Measurements from ENCODE around the gene BSCL2. TPM values are rescaled to one million over a fixed set of nuclear protein-coding genes. Genes with fewer than 3 reads are reported as not detected.
A peak's percentile ranks its signal among the peaks of the same experiment; 100 is the strongest.
"Not testable (repeated sequence)": the region's sequence is repeated elsewhere in the genome, so short reads cannot be mapped to it uniquely, and the experiment has no call there.

The BSCL2 gene
- total RNA-seq, 1 donor from 2014 or later: 34.6 TPM

DNA sequence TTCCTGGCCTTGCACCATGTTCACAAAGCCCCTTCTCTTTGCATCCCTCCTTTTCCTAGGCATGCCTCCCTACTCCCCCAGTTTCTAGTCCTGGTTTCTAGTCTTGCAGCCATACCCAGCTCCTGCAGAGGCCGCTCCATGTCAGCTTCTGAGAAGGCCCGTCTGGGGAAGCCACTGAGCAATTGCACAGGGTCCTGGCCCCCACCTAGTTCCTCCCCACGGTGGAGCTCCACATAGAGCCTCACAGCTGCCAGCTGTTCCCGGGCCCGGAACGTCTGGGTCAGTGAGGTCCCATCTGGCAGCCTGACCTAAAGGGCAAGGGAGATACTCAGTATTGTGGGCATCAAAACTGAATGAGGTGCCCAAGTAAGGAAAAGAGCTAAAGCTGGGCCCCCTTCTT lies 30.5 kb downstream of the BSCL2 start:
- Mint-ChIP-seq H3K27ac (peak overlapping the region; percentile 6), H3K9me3 (no peaks in the 10 kb centered on the region), H3K27me3 (ENCODE audit: insufficient read depth) (no peaks in the 10 kb centered on the region), H3K4me1 (ENCODE audit: low read depth) (peaks cover 40% of the 10 kb centered on the region), H3K36me3 (ENCODE audit: low read depth) (peaks cover 16% of the 10 kb centered on the region), H3K4me3 (peak overlapping the region; percentile 80)
- no peak for DNase-seq (ENCODE audit: low spot score)
- intact Hi-C loops (cut with micrococcal nuclease): loop anchor here (10.0 kb wide), 1 partner anchor 252 kb away; no protein-coding TSS in a partner anchor

DNA sequence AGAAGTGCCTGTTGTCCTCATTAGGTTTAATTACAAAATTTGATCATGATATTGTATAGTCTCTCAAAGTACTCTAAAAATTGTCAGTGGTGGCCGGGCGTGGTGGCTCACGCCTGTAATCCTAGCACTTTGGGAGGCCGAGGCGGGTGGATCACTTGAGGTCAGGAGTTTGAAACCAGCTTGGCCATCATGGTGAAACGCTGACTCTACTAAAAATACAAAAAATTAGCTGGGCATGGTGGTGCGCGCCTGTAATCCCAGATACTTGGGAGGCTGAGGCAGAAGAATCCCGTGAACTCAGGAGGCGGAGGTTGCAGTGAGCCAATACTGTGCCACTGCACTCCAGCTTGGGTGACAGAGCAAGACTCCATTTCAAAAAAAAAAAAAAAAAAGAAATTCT lies 31.8 kb downstream of the BSCL2 start:
- Mint-ChIP-seq H3K36me3 (ENCODE audit: low read depth) (peaks cover 16% of the 10 kb centered on the region), H3K4me1 (ENCODE audit: low read depth) (peaks cover 34% of the 10 kb centered on the region)
- H3K27me3 Mint-ChIP-seq (ENCODE audit: insufficient read depth); H3K4me3 Mint-ChIP-seq; H3K27ac Mint-ChIP-seq; DNase-seq (ENCODE audit: low spot score); H3K9me3 Mint-ChIP-seq: not testable (repeated sequence)
- intact Hi-C loops (cut with micrococcal nuclease): loop anchor here (10.0 kb wide), 1 partner anchor 251 kb away; no protein-coding TSS in a partner anchor

DNA sequence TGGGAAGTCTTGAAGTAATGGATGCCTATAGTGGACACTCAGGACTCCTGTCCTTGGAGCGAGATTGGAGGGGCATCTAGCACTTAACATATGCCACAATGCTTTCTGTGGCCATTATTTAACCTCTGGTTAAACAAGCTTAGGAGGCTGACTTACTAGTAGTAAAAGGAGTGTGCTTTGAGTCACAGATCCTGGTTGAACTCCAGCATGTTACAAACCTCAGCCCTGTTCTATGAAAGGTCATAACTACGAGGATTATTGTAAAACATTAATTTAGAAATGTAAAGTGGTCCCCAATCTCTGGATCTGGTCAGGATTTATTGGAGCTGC lies 34.1 kb downstream of the BSCL2 start:
- H3K36me3 Mint-ChIP-seq (ENCODE audit: low read depth): peaks cover 20% of the 10 kb centered on the region

DNA sequence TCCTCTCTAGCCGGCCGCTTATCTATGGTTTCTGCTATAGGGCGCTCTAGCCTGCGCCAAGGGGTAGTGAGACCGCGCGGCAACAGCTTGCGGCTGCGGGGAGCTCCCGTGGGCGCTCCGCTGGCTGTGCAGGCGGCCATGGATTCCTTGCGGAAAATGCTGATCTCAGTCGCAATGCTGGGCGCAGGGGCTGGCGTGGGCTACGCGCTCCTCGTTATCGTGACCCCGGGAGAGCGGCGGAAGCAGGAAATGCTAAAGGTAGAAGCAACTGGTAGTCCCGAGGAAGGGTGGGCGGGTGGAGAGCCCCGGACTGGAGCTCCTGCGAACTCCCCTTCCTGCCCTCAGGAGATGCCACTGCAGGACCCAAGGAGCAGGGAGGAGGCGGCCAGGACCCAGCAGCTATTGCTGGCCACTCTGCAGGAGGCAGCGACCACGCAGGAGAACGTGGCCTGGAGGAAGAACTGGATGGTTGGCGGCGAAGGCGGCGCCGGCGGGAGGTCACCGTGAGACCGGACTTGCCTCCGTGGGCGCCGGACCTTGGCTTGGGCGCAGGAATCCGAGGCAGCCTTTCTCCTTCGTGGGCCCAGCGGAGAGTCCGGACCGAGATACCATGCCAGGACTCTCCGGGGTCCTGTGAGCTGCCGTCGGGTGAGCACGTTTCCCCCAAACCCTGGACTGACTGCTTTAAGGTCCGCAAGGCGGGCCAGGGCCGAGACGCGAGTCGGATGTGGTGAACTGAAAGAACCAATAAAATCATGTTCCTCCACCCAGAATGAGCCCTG lies 35.4 kb downstream of the BSCL2 start, which contains the start of the genes LBHD1 and UQCC3:
Gene LBHD1, minus strand, starts transcription at position 660 of the 782 bp plus-strand sequence. CDS start 2,236 bp downstream, outside the sequence.
Gene UQCC3, plus strand, starts transcription at position 66 of the 782 bp plus-strand sequence. Its CDS starts 73 bp downstream, at position 139.
- no peaks in the 10 kb centered on the region for H3K27me3 Mint-ChIP-seq (ENCODE audit: insufficient read depth)
- DNase-seq (ENCODE audit: low spot score): peak; percentile 75
- intact Hi-C loops (cut with micrococcal nuclease): loop anchor here (1.0 to 10.0 kb wide), 8 partner anchors 8 to 247 kb away; partner anchors contain the start of genes GANAB, HNRNPUL2, INTS5 and TUT1
- H3K9me3 Mint-ChIP-seq: no peaks in the 10 kb centered on the region
- peak within 1 kb of the TSS; percentile 98 for H3K27ac Mint-ChIP-seq
- peak within 1 kb of the TSS; percentile 97 for H3K4me3 Mint-ChIP-seq
- H3K4me1 Mint-ChIP-seq (ENCODE audit: low read depth): peaks cover 34% of the 10 kb centered on the region
- peaks cover 16% of the 10 kb centered on the region for H3K36me3 Mint-ChIP-seq (ENCODE audit: low read depth)

More for the DNA sequence above, 34.1 kb downstream of the BSCL2 start:
- H3K27ac Mint-ChIP-seq: peak overlapping the region; percentile 98
- no peaks in the 10 kb centered on the region for H3K9me3 Mint-ChIP-seq
- peak overlapping the region; percentile 97 for H3K4me3 Mint-ChIP-seq
- no peak for DNase-seq (ENCODE audit: low spot score)
- intact Hi-C loops (cut with micrococcal nuclease): loop anchor here (10.0 kb wide), 1 partner anchor 248 kb away; no protein-coding TSS in a partner anchor
- no peaks in the 10 kb centered on the region for H3K27me3 Mint-ChIP-seq (ENCODE audit: insufficient read depth)
- H3K4me1 Mint-ChIP-seq (ENCODE audit: low read depth): peaks cover 40% of the 10 kb centered on the region

DNA sequence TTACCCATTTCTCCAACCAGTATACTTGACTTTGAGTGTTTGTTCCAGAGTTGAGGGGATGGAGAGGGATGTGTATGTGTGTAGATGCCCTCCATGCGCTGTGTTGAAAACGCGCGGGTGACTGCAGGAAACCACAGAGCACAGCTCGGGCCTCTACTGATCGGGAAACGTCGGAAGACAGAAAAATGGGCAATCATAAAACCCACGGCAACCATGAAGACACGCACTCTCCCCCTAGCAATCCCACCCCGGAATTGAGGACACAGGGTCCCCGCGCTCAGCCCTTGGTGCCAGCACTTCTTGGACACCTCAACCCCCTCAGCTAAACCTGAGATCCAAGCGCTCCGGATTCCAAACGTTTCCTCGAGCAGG lies 36.0 kb downstream of the BSCL2 start:
- H3K9me3 Mint-ChIP-seq: no peaks in the 10 kb centered on the region
- intact Hi-C loops (cut with micrococcal nuclease): loop anchor here (1.0 to 10.0 kb wide), 6 partner anchors 8 to 246 kb away; partner anchors contain the start of genes HNRNPUL2, INTS5, TUT1 and UBXN1
- H3K4me1 Mint-ChIP-seq (ENCODE audit: low read depth): peaks cover 37% of the 10 kb centered on the region
- H3K27me3 Mint-ChIP-seq (ENCODE audit: insufficient read depth): no peaks in the 10 kb centered on the region
- peaks cover 21% of the 10 kb centered on the region for H3K36me3 Mint-ChIP-seq (ENCODE audit: low read depth)
- DNase-seq (ENCODE audit: low spot score): no peak
- H3K4me3 Mint-ChIP-seq: peak overlapping the region; percentile 97
- peak overlapping the region; percentile 98 for H3K27ac Mint-ChIP-seq

DNA sequence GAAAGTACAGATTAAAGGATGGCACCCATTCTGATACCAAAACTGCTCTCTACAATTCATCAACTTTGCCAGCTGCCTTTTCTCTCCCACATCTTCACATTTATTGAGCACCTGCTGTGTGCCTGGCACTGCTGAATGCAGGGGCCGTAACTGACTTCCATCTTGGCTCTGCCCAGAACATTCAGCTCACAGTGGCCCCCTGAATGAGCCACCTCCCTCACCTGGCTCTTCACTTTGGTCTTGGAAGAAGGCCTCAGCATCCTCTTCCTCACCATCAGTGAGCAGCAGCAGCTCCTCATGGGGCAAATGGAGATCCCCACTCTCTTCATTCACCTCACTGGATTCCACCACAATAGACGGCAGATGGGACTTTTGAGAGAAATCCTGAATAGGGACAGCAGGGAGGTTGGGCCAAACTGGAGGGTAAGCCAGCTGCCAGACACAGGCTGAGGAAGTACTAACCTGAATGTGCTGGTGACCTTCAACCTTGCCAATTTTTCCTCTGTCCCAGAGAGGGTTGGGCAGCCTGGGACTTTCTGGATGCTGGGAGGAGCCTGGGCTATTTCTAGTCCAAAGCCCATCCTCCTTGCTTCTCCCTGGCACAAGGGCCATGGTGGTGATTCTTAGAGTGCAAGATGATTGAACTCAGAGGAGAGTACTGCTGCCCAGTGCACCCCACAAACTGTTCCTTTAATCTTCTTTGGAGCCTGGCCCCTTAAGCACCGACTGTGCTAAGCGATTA lies 37.6 kb downstream of the BSCL2 start:
- H3K27me3 Mint-ChIP-seq (ENCODE audit: insufficient read depth): no peaks in the 10 kb centered on the region
- no peak for DNase-seq (ENCODE audit: low spot score)
- peaks cover 33% of the 10 kb centered on the region for H3K4me1 Mint-ChIP-seq (ENCODE audit: low read depth)
- peak overlapping the region; percentile 98 for H3K27ac Mint-ChIP-seq
- peak overlapping the region; percentile 97 for H3K4me3 Mint-ChIP-seq
- intact Hi-C loops (cut with micrococcal nuclease): loop anchor here (2.0 to 10.0 kb wide), 2 partner anchors 171 to 245 kb away; no protein-coding TSS in a partner anchor
- H3K36me3 Mint-ChIP-seq (ENCODE audit: low read depth): peaks cover 29% of the 10 kb centered on the region
- H3K9me3 Mint-ChIP-seq: no peaks in the 10 kb centered on the region

DNA sequence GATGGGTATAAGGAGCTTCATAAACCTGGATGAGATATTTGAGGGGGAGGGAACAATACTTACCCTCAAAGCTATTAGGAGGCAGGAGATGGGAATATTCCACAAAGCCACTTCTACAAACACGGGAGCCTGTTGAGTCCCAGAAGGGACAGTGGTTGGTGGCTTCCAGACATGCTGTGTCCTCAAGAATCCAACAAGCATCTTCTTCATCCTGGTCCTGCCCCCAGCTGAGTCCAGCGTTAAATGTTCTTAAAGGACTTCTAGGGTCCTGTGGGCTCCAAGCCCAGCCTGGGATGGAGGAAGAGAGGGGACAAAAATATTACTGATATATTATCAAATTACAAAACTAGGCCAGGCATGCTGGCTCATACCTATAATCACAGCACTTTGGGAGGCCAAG lies 39.8 kb downstream of the BSCL2 start:
- no peak for DNase-seq (ENCODE audit: low spot score)

DNA sequence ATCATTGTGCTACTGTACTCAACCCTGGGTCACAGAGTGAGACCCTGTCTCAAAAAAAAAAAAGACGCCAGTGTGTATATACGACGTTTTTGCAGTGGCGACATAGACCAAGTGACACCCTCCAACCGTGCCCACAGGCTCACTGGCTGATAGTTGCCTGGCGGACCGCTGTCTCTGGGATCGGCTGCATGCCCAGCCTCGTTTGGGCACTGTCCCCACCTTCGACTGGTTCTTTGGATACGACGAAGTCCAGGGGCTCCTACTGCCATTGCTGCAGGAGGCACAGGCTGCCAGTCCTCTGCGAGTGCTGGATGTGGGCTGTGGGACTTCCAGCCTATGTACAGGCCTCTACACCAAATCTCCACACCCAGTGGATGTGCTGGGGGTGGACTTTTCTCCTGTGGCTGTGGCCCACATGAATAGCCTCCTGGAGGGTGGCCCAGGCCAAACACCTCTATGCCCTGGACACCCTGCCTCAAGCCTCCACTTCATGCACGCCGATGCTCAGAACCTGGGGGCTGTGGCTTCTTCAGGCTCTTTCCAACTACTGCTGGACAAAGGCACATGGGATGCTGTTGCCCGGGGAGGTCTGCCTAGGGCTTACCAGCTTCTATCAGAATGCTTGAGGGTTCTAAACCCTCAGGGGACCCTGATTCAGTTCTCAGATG lies 40.8 kb downstream of the BSCL2 start:
- Mint-ChIP-seq H3K4me3 (peak overlapping the region; percentile 98), H3K9me3 (no peaks in the 10 kb centered on the region), H3K27ac (peak overlapping the region; percentile 67), H3K4me1 (ENCODE audit: low read depth) (peaks cover 37% of the 10 kb centered on the region), H3K27me3 (ENCODE audit: insufficient read depth) (no peaks in the 10 kb centered on the region), H3K36me3 (ENCODE audit: low read depth) (peaks cover 37% of the 10 kb centered on the region)
- DNase-seq (ENCODE audit: low spot score): no peak
- intact Hi-C loops (cut with micrococcal nuclease): no loop called here

More for the DNA sequence above, 39.8 kb downstream of the BSCL2 start:
- intact Hi-C loops (cut with micrococcal nuclease): no loop called here
- Mint-ChIP-seq H3K27me3 (ENCODE audit: insufficient read depth) (no peaks in the 10 kb centered on the region), H3K4me1 (ENCODE audit: low read depth) (peaks cover 36% of the 10 kb centered on the region), H3K9me3 (no peaks in the 10 kb centered on the region), H3K4me3 (peak overlapping the region; percentile 98), H3K27ac (peak overlapping the region; percentile 35), H3K36me3 (ENCODE audit: low read depth) (peaks cover 35% of the 10 kb centered on the region)

DNA sequence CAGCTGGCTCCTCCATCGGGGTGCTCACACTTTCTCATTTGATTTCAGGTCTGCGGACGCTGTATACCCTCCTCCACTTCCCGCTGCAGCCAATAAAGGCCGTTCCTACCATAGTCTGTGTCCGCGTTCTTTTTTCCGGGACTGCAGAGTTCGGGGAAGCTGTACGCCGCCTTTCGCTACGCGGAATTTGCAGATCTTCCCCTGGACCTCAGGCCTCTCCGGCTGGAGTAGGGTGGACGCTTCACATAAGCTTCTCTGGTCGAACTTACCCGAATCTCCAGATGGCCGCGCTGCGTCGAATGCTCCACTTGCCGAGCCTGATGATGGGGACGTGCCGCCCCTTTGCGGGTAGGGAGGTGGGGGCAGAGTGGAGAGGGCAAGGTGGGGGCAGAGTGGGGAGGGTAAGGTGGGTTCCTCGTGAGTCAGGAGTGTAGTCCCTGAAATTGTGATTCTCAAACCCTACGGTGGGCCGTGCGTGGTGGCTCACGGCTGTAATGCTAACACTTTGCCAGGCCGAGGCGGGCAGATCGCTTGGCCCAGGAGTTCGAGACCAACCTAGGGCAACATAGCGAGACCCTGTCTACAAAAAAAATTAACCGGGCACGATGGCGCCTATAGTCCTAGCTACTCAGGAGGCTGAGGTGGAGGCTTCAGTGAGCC lies 41.5 kb downstream of the BSCL2 start:
- Mint-ChIP-seq H3K4me1 (ENCODE audit: low read depth) (peaks cover 37% of the 10 kb centered on the region), H3K9me3 (no peaks in the 10 kb centered on the region)
- intact Hi-C loops (cut with micrococcal nuclease): loop anchor here (1.0 to 2.0 kb wide), 11 partner anchors 12 to 215 kb away; partner anchors contain the start of genes EML3, GANAB, HNRNPUL2 and INTS5

DNA sequence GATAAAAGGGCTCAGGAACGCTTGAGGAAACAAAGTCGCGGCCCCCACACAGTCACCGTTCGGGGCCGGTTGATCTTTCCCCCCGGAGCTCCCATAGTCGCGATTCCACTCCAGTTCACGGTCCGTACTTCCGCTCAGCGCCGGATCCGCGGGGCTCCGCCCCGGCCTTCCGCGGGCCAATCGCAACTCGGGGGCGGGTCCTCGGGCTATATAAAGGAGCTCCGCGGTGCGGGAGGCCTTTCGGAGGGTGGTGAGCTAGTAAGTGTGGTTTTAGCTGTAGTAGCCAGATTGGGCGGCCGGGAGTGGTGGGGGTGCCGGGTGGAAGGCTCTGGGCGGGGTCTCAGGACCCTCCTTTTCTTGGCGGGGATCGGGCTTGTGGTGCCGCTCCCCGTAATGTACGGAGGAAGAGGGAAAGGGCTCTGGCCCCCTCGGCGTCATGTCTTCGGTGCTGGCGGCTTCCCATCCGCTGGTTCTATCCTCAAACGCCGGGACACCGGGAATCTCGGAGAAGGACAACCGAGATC lies 42.1 kb downstream of the BSCL2 start, which contains the start of the genes C11orf98 and CSKMT:
Gene C11orf98, minus strand, starts transcription at position 136 of the 524 bp plus-strand sequence. Its CDS starts 41 bp downstream, at position 95.
Gene CSKMT, plus strand, starts transcription at position 238 of the 524 bp plus-strand sequence. CDS start 568 bp downstream, outside the sequence.
- H3K27me3 Mint-ChIP-seq (ENCODE audit: insufficient read depth): no peaks in the 10 kb centered on the region
- intact Hi-C loops (cut with micrococcal nuclease): loop anchor here (1.0 to 2.0 kb wide), 11 partner anchors 12 to 216 kb away; partner anchors contain the start of genes EML3, GANAB, HNRNPUL2 and INTS5
- DNase-seq (ENCODE audit: low spot score): peak; percentile 97
- H3K4me3 Mint-ChIP-seq: peak within 1 kb of the TSS; percentile 98
- peaks cover 37% of the 10 kb centered on the region for H3K36me3 Mint-ChIP-seq (ENCODE audit: low read depth)
- H3K4me1 Mint-ChIP-seq (ENCODE audit: low read depth): peaks cover 33% of the 10 kb centered on the region
- H3K9me3 Mint-ChIP-seq: no peaks in the 10 kb centered on the region
- H3K27ac Mint-ChIP-seq: peak within 1 kb of the TSS; percentile 81

More for the DNA sequence above, 41.5 kb downstream of the BSCL2 start:
- DNase-seq (ENCODE audit: low spot score): no peak
- peak overlapping the region; percentile 81 for H3K27ac Mint-ChIP-seq
- H3K4me3 Mint-ChIP-seq: peak overlapping the region; percentile 98
- H3K36me3 Mint-ChIP-seq (ENCODE audit: low read depth): peaks cover 37% of the 10 kb centered on the region
- no peaks in the 10 kb centered on the region for H3K27me3 Mint-ChIP-seq (ENCODE audit: insufficient read depth)

DNA sequence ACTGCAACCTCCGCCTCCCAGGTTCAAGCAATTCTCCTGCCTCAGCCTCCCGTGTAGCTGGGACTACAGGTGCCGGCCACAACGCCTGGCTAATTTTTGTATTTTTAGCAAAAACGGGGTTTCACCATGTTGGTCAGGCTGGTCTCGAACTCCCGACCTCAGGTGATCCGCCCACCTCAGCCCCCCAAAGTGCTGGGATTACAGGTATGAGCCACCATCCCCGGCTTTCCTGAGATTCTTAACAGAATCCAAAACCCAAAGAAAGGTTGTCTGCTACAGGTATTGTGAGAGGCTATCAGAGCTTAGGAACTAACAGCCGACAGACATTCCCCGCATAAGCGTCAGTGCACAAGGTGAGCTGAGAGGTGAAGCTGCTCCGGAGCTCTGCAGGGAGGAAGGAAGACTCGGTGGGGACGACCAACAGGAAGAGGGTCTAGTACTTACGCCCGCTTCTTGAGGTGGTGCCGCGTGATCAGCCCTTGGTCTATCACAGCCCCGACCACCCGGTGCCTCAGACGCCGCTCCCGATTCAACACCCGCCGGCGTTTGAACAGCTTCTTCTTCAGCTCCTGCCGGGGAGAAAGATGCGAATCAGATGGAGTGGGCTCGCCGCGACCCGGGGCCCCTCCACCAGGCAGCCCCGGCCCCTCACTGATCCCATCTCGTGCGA lies 42.7 kb downstream of the BSCL2 start:
- H3K36me3 Mint-ChIP-seq (ENCODE audit: low read depth): peaks cover 37% of the 10 kb centered on the region
- intact Hi-C loops (cut with micrococcal nuclease): loop anchor here (1.0 to 2.0 kb wide), 11 partner anchors 11 to 216 kb away; partner anchors contain the start of genes EML3, GANAB, HNRNPUL2 and INTS5

More for the DNA sequence above, 42.7 kb downstream of the BSCL2 start:
- Mint-ChIP-seq H3K9me3 (no peaks in the 10 kb centered on the region), H3K4me1 (ENCODE audit: low read depth) (peaks cover 27% of the 10 kb centered on the region), H3K27me3 (ENCODE audit: insufficient read depth) (no peaks in the 10 kb centered on the region), H3K4me3 (peak overlapping the region; percentile 98), H3K27ac (peak overlapping the region; percentile 81)
- peak; percentile 48 for DNase-seq (ENCODE audit: low spot score)
